OCI-LY1 (cell line): Measurements from ENCODE around the gene APOC3.
"Not testable (repeated sequence)": the region's sequence is repeated elsewhere in the genome, so short reads cannot be mapped to it uniquely, and the experiment has no call there.

Source experiments
- H2AFZ ChIP-seq: fragments of 200-600 bp; sonication (generic), shearing (Covaris generic); 2 replicates; pipeline ENCODE4 v1.6.0; 2014; ENCODE audit warnings: antibody characterized with exemption, mild to moderate bottlenecking, low read length
- H3F3A ChIP-seq: fragments of 200-600 bp; sonication (generic), shearing (Covaris generic); 2 replicates; pipeline ENCODE4 v1.6.0; 2014; ENCODE audit warnings: mild to moderate bottlenecking, antibody characterized with exemption, low read length, moderate library complexity; ENCODE audit not compliant: insufficient read depth
- H3K27ac ChIP-seq: fragments of 200-600 bp; sonication (generic); 2 replicates; pipeline ENCODE4 v1.5.1; 2014; ENCODE audit warnings: low read length, mixed run types, mild to moderate bottlenecking, low read depth; ENCODE audit not compliant: poor library complexity, severe bottlenecking
- H3K27me3 ChIP-seq: fragments of 200-600 bp; sonication (generic); 2 replicates; pipeline ENCODE4 v1.6.0; 2014; ENCODE audit warnings: antibody characterized with exemption, mild to moderate bottlenecking, low read length, moderate library complexity; ENCODE audit not compliant: insufficient read depth
- H3K36me3 ChIP-seq: fragments of 200-600 bp; sonication (generic); 2 replicates; pipeline ENCODE4 v1.6.1; 2014; ENCODE audit warnings: mild to moderate bottlenecking, antibody characterized with exemption, low read length, moderate library complexity, mixed read lengths; ENCODE audit not compliant: insufficient read depth
- H3K4me1 ChIP-seq: fragments of 200-600 bp; sonication (generic); 2 replicates; pipeline ENCODE4 v1.5.1; 2014; ENCODE audit warnings: mild to moderate bottlenecking, low read length, moderate library complexity; ENCODE audit not compliant: insufficient read depth, severe bottlenecking
- H3K4me2 ChIP-seq: fragments of 200-600 bp; sonication (generic), shearing (Covaris generic); 2 replicates; pipeline ENCODE4 v1.6.1; 2014; ENCODE audit warnings: low read length
- H3K4me3 ChIP-seq: fragments of 200-600 bp; sonication (generic); 2 replicates; pipeline ENCODE4 v1.5.1; 2014; ENCODE audit warnings: low read length, low read depth, mild to moderate bottlenecking, mixed read lengths; ENCODE audit not compliant: poor library complexity, severe bottlenecking
- H3K79me2 ChIP-seq: fragments of 200-600 bp; shearing (Covaris generic); 2 replicates; pipeline ENCODE4 v1.6.1; 2016; ENCODE audit warnings: mixed run types, low read length, mixed read lengths; ENCODE audit not compliant: insufficient read depth
- H3K9ac ChIP-seq: fragments of 200-600 bp; sonication (generic), shearing (Covaris generic); 2 replicates; pipeline ENCODE4 v1.6.1; 2014; ENCODE audit warnings: mild to moderate bottlenecking, low read length, mixed read lengths
- H3K9me2 ChIP-seq: fragments of 200-600 bp; sonication (generic), shearing (Covaris generic); 2 replicates; pipeline ENCODE4 v1.6.1; 2014; ENCODE audit warnings: low read depth, mild to moderate bottlenecking, low read length, mixed read lengths
- H3K9me3 ChIP-seq: fragments of 200-600 bp; shearing (Covaris generic); 2 replicates; pipeline ENCODE4 v1.6.1; 2014; ENCODE audit warnings: low read length, mixed read lengths
- H4K20me1 ChIP-seq: fragments of 200-600 bp; sonication (generic), shearing (Covaris generic); 2 replicates; pipeline ENCODE4 v1.6.0; 2016; ENCODE audit warnings: mild to moderate bottlenecking, low read length; ENCODE audit not compliant: insufficient read depth
- EZH2 ChIP-seq: fragments of 200-600 bp; sonication (generic), shearing (Covaris generic); IDR thresholded peaks from 2 replicates; pipeline ENCODE4 v1.8.0; 2017; ENCODE audit warnings: borderline replicate concordance, mixed run types, mild to moderate bottlenecking, antibody characterized with exemption, low read length, moderate library complexity, mixed read lengths
- TF ChIP-seq, protein P1 (sequence below): fragments of 200-600 bp; sonication (generic), shearing (Covaris generic); IDR thresholded peaks from 2 replicates; pipeline ENCODE4 v1.5.1; 2017; ENCODE audit warnings: mild to moderate bottlenecking, antibody characterized with exemption, low read length, moderate library complexity, mixed read lengths

Gene APOC3

DNA sequence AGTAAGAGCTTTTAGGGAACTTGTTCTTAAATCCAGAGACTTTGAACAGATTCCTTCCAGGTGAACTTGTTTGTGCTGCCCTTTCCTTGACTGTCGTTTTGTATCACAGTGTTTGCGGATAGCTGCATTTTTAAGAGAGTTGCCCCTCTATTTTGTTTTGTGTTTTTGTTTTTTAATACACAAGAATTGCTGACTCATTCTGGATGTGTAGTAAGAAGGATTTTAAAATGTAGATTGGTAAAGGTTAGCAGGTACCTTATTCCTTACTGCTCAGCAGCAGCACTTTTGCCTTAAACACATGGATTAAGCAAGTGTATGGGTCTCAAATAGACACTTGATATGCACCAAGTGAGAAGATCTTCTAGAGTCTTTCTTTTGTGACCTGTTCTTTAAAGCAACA, 29.1 kb upstream of the APOC3 start:
- Histone ChIP-seq H3K36me3 (no peaks in the 10 kb centered on the region; the same call in 1 of the 2 replicates), H3K27me3 (no peaks in the 10 kb centered on the region), H2AFZ (no peak overlapping the region), H3K9me3 (no peaks in the 10 kb centered on the region), H3K27ac (no peak overlapping the region), H3K79me2 (no peaks in the 10 kb centered on the region), H3K9ac (no peak overlapping the region), H3K9me2 (no peaks in the 10 kb centered on the region), H3K4me1 (no peaks in the 10 kb centered on the region), H3K4me3 (no peak overlapping the region), H3F3A (no peaks in the 10 kb centered on the region), H4K20me1 (no peaks in the 10 kb centered on the region), H3K4me2 (no peak overlapping the region)
- TF ChIP-seq, protein P1, sequence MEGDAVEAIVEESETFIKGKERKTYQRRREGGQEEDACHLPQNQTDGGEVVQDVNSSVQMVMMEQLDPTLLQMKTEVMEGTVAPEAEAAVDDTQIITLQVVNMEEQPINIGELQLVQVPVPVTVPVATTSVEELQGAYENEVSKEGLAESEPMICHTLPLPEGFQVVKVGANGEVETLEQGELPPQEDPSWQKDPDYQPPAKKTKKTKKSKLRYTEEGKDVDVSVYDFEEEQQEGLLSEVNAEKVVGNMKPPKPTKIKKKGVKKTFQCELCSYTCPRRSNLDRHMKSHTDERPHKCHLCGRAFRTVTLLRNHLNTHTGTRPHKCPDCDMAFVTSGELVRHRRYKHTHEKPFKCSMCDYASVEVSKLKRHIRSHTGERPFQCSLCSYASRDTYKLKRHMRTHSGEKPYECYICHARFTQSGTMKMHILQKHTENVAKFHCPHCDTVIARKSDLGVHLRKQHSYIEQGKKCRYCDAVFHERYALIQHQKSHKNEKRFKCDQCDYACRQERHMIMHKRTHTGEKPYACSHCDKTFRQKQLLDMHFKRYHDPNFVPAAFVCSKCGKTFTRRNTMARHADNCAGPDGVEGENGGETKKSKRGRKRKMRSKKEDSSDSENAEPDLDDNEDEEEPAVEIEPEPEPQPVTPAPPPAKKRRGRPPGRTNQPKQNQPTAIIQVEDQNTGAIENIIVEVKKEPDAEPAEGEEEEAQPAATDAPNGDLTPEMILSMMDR, result no peak
- no peak for TF ChIP-seq EZH2

DNA sequence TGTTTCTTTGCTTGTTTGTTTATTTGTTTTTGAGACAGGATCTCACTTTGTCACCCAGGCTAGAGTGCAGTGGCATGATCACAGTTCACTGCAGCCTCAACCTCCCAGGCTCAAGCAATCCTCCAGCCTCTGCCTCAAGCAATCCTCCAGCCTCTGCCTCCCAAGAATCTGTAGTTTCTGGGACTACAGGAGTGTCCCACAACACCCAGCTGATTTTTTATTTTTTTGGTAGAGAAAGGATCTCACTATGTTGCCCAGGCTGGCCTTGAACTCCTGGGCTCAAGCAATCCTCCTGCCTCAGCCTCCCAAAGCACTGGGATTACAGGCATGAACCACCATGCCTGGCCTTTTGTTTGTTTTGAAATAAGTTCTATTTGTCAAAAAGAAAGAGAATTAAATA, 28.0 kb upstream of the APOC3 start:
- not testable (repeated sequence) for H3K9me2 ChIP-seq, H3K4me1 ChIP-seq, H3K4me2 ChIP-seq, H3K27me3 ChIP-seq, H3K4me3 ChIP-seq, H3K9me3 ChIP-seq, H3F3A ChIP-seq, H3K9ac ChIP-seq, H2AFZ ChIP-seq, H4K20me1 ChIP-seq, H3K27ac ChIP-seq, H3K79me2 ChIP-seq, H3K36me3 ChIP-seq

DNA sequence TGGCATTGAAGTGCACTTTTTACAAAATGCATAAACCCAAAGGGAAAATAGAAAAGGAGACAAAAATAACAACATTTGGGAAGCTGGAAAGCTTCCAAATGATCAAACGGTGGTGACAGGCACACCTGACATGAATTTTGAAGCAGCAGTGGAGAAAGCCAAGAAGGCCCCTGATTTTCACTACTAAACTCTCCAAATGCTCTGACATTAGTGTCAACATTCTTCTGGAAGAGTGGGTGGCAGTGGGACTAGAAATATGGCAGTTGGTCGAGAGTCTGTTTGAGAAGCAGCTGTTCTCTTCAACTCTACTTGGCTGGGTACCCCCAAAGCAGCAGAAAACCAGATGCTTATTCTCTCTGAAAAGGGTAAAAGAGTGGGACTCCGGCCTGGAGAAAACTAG, 25.7 kb upstream of the APOC3 start:
- no peaks in the 10 kb centered on the region for H3F3A ChIP-seq
- no peak overlapping the region for H2AFZ ChIP-seq
- TF ChIP-seq, protein P1, result no peak
- TF ChIP-seq EZH2, result no peak
- H3K4me1 ChIP-seq, result no peaks in the 10 kb centered on the region
- H3K9me3 ChIP-seq, result no peaks in the 10 kb centered on the region
- no peak overlapping the region for H3K9ac ChIP-seq
- no peaks in the 10 kb centered on the region for H4K20me1 ChIP-seq
- H3K4me3 ChIP-seq, result no peak overlapping the region
- no peak overlapping the region for H3K4me2 ChIP-seq
- H3K9me2 ChIP-seq, result no peaks in the 10 kb centered on the region
- H3K36me3 ChIP-seq, result no peaks in the 10 kb centered on the region; the same call in 1 of the 2 replicates
- H3K27ac ChIP-seq, result no peak overlapping the region
- no peaks in the 10 kb centered on the region for H3K27me3 ChIP-seq
- no peaks in the 10 kb centered on the region for H3K79me2 ChIP-seq

DNA sequence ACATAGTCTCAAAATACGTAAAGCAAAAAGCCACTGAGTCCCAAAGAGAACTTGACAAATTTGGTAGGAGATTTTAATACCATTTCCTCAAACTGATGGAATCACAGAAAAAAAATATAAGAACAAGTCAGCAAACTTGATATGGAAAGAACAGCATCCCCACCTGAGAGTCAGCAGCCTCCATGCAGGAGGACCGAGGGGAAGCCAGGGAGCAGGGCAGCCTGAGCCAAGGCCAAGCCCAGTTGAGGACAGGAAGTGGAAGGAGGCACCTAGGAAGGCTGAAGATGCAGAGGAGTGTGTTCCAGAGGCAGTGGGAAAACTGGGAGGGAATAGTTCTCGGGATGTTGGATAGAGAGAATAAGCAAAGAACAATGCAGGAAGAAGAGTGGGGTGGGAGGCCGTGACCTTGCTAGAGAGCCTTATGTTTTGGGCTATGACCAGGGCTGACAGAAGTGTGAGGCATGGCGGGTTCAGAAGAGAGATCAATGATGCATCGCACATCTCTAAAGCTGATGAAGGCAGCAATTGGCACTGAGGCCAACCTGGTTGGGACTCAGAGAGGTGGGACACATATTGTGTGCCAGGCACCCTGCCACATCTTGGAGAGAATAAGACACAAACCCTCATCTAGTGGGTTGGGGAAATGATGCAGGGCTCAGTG, 22.0 kb upstream of the APOC3 start:
- no peaks in the 10 kb centered on the region for H3F3A ChIP-seq
- H3K9ac ChIP-seq, result no peak overlapping the region
- H3K4me1 ChIP-seq, result peaks cover 15% of the 10 kb centered on the region
- no peaks in the 10 kb centered on the region for H3K9me2 ChIP-seq
- H3K36me3 ChIP-seq, result no peaks in the 10 kb centered on the region
- H3K4me3 ChIP-seq, result no peak overlapping the region
- no peaks in the 10 kb centered on the region for H3K79me2 ChIP-seq
- no peak overlapping the region for H3K27ac ChIP-seq
- H3K27me3 ChIP-seq, result no peaks in the 10 kb centered on the region
- H4K20me1 ChIP-seq, result no peaks in the 10 kb centered on the region
- H3K9me3 ChIP-seq, result no peaks in the 10 kb centered on the region
- TF ChIP-seq EZH2, result no peak
- TF ChIP-seq, protein P1, result no peak
- no peak overlapping the region for H2AFZ ChIP-seq
- H3K4me2 ChIP-seq, result no peak overlapping the region
